Transverse colon (tissue), 4 donors: ENCODE measurements around the gene ARHGEF11. TPM values are rescaled to one million over a fixed set of nuclear protein-coding genes. Genes with fewer than 3 reads are reported as not detected.

Experiments
- DNase-seq: peaks from one replicate; pipeline ENCODE4 v3.0.0-alpha.2; 2019
- H3K27ac ChIP-seq, 4 donors: fragments of 200-600 bp; sonication (generic); 2 replicates each; pipeline ENCODE4 v1.5.1; 2016 to 2018; ENCODE audit warnings: inconsistent platforms in 4 of 4
- H3K27me3 ChIP-seq: fragments of 200-600 bp; sonication (generic); 2 replicates; pipeline ENCODE4 v1.5.1; 2017; ENCODE audit warnings: inconsistent platforms
- H3K36me3 ChIP-seq, 4 donors: fragments of 200-600 bp; sonication (generic); 2 replicates each; pipeline ENCODE4 v1.5.1; 2017 to 2019; ENCODE audit warnings: inconsistent platforms in 4 of 4
- H3K4me1 ChIP-seq, 4 donors: fragments of 200-600 bp; sonication (generic); 2 replicates each; pipeline ENCODE4 v1.5.1; 2017 to 2020; ENCODE audit warnings: inconsistent platforms in 4 of 4
- H3K4me3 ChIP-seq, 4 donors: fragments of 200-600 bp; sonication (generic); 1 replicate in 1 of 4; 2 replicates in 3 of 4; pipeline versions ENCODE4 v1.5.1 to v1.6.1; 2017 to 2019; ENCODE audit warnings: inconsistent platforms in 4 of 4
- H3K9me3 ChIP-seq, 2 donors: fragments of 200-600 bp; sonication (generic); 2 replicates each; pipeline ENCODE4 v1.5.1; 2017 to 2019; ENCODE audit warnings: inconsistent platforms in 2 of 2
- CTCF ChIP-seq, 5 experiments: fragments of 200-600 bp in 3 of 5; fragments of 450-650 bp in 2 of 5; sonication (generic) in 3 of 5; IDR thresholded peaks; 1 replicate in 2 of 5; 2 replicates in 3 of 5; pipeline ENCODE4 v1.5.1; 2016 to 2017; ENCODE audit warnings: antibody characterized with exemption in 5 of 5, inconsistent platforms in 3 of 5, mild to moderate bottlenecking in 2 of 5, moderate library complexity in 1 of 5
- EP300 ChIP-seq: sonication (generic); formaldehyde crosslinking; IDR thresholded peaks from one replicate; pipeline ENCODE4 v1.6.1; 2017; ENCODE audit warnings: antibody characterized with exemption, low read depth
- POLR2A ChIP-seq: fragments of 450-650 bp; IDR thresholded peaks from one replicate; pipeline ENCODE4 v1.6.1; 2016; ENCODE audit warnings: antibody characterized with exemption, mild to moderate bottlenecking, moderate library complexity
- POLR2AphosphoS5 ChIP-seq, 3 donors: sonication (generic); formaldehyde crosslinking; IDR thresholded peaks; one replicate each; pipeline ENCODE4 v1.6.1; 2016; ENCODE audit warnings: antibody characterized with exemption in 3 of 3
- WGBS, 2 donors: methylation state at CpG; one replicate each; pipeline ENCODE4 v1.1.5; 2018; ENCODE audit warnings: low coverage in 1 of 2; 5-methylcytosine and 5-hydroxymethylcytosine counted together
- in situ Hi-C, 4 donors: fragments of 200-750 bp; cut with MboI; loops; one replicate each; pipeline versions ENCODE4 v1.15.0 to v1.15.1; 2017; ENCODE audit warnings: low sequenced_read_pairs in 3 of 4, low pct_ligation_motif_present in 1 of 4, low pct_unique_long_range_greater_than_20kb in 1 of 4
- intact Hi-C: fragments of 100-400 bp; cut with DNase I; formaldehyde crosslinking; loops from one replicate; pipeline ENCODE4 v1.15.1; 2023; ENCODE audit warnings: low total_unique reads
- total RNA-seq, 4 donors: library from RNA; depleted of rRNA; stranded (reverse); fragments of >200 nt; gene quantifications; one replicate each; pipeline ENCODE4 v1.1.0, GENCODE V29; 2016

The ARHGEF11 gene
- total RNA-seq, 4 donors from 2014 or later: 52.6 to 82.8 (median 62.1) TPM

GRCh38 chr1:156896490-156897033, 149.0 kb downstream of the ARHGEF11 start:
- no peak overlapping the region for H3K4me3 ChIP-seq

GRCh38 chr1:156895927-156896326, 149.6 kb downstream of the ARHGEF11 start:
- intact Hi-C loops (no loop called here), in situ Hi-C loops (no loop called here)
- H3K4me3 ChIP-seq: no peak overlapping the region
- peaks cover 43% of the 10 kb centered on the region for H3K27me3 ChIP-seq
- H3K9me3 ChIP-seq: no peaks in the 10 kb centered on the region
- TF ChIP-seq POLR2AphosphoS5 (IDR thresholded peaks at IDR 0.05): no peak
- no peak for TF ChIP-seq EP300
- no peak for TF ChIP-seq CTCF (IDR thresholded peaks at IDR 0.05)
- TF ChIP-seq POLR2A: no peak
- no peak for DNase-seq
- WGBS, 2 donors: 86% methylated on average over 6 of the region's 6 CpGs; no CpG with 5 or more reads in 1 of the 2 donors
- peaks cover 3 to 28% (median 16%) of the 10 kb centered on the region in 4 donors for H3K4me1 ChIP-seq
- peak overlapping the region; percentile 69 to 88 (median 71) for H3K27ac ChIP-seq
- no peaks in the 10 kb centered on the region for H3K36me3 ChIP-seq

More at GRCh38 chr1:156896490-156897033, 149.0 kb downstream of the ARHGEF11 start:
- H3K27me3 ChIP-seq: peaks cover 42% of the 10 kb centered on the region
- intact Hi-C loops: no loop called here
- no peaks in the 10 kb centered on the region for H3K9me3 ChIP-seq
- in situ Hi-C loops: no loop called here
- no peak for DNase-seq
- H3K27ac ChIP-seq: peak overlapping the region in 2 of 4 donors; percentile 37 to 69
- WGBS, 2 donors: 47 to 86% methylated on average over 2 to 16 of the region's 16 CpGs
- H3K36me3 ChIP-seq: no peaks in the 10 kb centered on the region
- peaks cover 3 to 28% (median 16%) of the 10 kb centered on the region in 4 donors for H3K4me1 ChIP-seq
- TF ChIP-seq POLR2AphosphoS5 (IDR thresholded peaks at IDR 0.05) (no peak), CTCF (IDR thresholded peaks at IDR 0.05) (no peak), EP300 (no peak), POLR2A (no peak)

- in situ Hi-C loops (no loop called here), intact Hi-C loops (no loop called here)
- peaks cover 39% of the 10 kb centered on the region for H3K27me3 ChIP-seq
- TF ChIP-seq POLR2AphosphoS5 (IDR thresholded peaks at IDR 0.05) (no peak), POLR2A (no peak), EP300 (no peak), CTCF (IDR thresholded peaks at IDR 0.05) (no peak)
- DNase-seq: no peak
- H3K36me3 ChIP-seq: no peaks in the 10 kb centered on the region
- H3K27ac ChIP-seq: peak overlapping the region; percentile 69 to 88 (median 71)
- WGBS, 2 donors: 71 to 73% methylated on average over 1 to 4 of the region's 4 CpGs
- H3K4me1 ChIP-seq: peaks cover 3 to 24% (median 16%) of the 10 kb centered on the region in 4 donors
- H3K4me3 ChIP-seq: no peak overlapping the region
- no peaks in the 10 kb centered on the region for H3K9me3 ChIP-seq
Measured at GRCh38 chr1:156895455-156895812, 150.1 kb downstream of the ARHGEF11 start.

- H3K27ac ChIP-seq: peak overlapping the region; percentile 69 to 88 (median 71)
- H3K9me3 ChIP-seq: no peaks in the 10 kb centered on the region
- TF ChIP-seq POLR2A (no peak), POLR2AphosphoS5 (IDR thresholded peaks at IDR 0.05) (no peak), CTCF (IDR thresholded peaks at IDR 0.05) (no peak), EP300 (no peak)
- peaks cover 39% of the 10 kb centered on the region for H3K27me3 ChIP-seq
- intact Hi-C loops (no loop called here), in situ Hi-C loops (no loop called here)
- no peak for DNase-seq
- 50 to 59% methylated on average over 1 to 12 of the region's 12 CpGs for WGBS, 2 donors
- peak overlapping the region in 1 of 4 donors; percentile 36 for H3K4me3 ChIP-seq
- H3K36me3 ChIP-seq: no peaks in the 10 kb centered on the region
- peaks cover 3 to 22% (median 16%) of the 10 kb centered on the region in 4 donors for H3K4me1 ChIP-seq
Measured at GRCh38 chr1:156894711-156895454, 150.7 kb downstream of the ARHGEF11 start.
